Amygdala (tissue), 56 donors: ENCODE data around the gene SIPA1.

Experiments
- DNase-seq, 56 donors: peaks; one replicate each; lab custom pipeline; 2025; lab: John Stamatoyannopoulos, UW

SIPA1 gene, protein sequence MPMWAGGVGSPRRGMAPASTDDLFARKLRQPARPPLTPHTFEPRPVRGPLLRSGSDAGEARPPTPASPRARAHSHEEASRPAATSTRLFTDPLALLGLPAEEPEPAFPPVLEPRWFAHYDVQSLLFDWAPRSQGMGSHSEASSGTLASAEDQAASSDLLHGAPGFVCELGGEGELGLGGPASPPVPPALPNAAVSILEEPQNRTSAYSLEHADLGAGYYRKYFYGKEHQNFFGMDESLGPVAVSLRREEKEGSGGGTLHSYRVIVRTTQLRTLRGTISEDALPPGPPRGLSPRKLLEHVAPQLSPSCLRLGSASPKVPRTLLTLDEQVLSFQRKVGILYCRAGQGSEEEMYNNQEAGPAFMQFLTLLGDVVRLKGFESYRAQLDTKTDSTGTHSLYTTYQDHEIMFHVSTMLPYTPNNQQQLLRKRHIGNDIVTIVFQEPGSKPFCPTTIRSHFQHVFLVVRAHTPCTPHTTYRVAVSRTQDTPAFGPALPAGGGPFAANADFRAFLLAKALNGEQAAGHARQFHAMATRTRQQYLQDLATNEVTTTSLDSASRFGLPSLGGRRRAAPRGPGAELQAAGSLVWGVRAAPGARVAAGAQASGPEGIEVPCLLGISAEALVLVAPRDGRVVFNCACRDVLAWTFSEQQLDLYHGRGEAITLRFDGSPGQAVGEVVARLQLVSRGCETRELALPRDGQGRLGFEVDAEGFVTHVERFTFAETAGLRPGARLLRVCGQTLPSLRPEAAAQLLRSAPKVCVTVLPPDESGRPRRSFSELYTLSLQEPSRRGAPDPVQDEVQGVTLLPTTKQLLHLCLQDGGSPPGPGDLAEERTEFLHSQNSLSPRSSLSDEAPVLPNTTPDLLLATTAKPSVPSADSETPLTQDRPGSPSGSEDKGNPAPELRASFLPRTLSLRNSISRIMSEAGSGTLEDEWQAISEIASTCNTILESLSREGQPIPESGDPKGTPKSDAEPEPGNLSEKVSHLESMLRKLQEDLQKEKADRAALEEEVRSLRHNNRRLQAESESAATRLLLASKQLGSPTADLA

DNA sequence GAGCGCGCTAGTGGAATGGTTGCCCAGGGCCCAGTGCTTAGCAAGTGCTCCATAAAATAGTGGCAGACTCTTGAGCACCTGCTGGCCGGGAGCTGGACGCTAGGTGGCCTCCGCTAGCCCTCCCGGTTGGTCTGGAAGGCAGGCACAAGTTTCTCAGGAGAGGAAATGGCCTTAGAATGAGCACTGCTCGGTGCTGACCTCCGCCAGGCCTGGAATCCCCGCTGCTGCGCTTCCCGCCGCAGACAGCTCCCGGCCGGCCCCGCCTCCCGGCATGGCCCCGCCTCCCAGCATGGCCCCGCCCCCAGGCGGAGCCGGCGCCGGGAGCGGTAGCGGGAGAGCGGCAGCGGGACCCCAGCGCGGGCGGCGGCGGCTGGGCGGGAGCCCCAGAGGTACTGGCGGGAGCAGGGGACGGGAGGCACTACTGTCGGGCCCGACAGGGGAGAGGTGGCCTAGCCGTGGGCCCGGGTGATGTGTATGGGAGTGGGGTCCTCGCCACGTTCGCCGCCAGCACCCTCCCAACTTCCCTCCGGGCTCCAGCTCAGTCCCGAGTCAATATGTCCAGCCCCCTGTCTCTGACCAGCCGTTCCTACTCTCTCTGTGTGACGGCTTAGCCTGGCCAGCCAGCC lies at the start of gene SIPA1:
Gene SIPA1 (plus strand): TSS at position 308 of the 626 bp plus-strand sequence. CDS start 2,821 bp downstream, outside the sequence.
- DNase-seq = peak in 40 of 56 donors; percentile 8 to 77 (median 40)

DNA sequence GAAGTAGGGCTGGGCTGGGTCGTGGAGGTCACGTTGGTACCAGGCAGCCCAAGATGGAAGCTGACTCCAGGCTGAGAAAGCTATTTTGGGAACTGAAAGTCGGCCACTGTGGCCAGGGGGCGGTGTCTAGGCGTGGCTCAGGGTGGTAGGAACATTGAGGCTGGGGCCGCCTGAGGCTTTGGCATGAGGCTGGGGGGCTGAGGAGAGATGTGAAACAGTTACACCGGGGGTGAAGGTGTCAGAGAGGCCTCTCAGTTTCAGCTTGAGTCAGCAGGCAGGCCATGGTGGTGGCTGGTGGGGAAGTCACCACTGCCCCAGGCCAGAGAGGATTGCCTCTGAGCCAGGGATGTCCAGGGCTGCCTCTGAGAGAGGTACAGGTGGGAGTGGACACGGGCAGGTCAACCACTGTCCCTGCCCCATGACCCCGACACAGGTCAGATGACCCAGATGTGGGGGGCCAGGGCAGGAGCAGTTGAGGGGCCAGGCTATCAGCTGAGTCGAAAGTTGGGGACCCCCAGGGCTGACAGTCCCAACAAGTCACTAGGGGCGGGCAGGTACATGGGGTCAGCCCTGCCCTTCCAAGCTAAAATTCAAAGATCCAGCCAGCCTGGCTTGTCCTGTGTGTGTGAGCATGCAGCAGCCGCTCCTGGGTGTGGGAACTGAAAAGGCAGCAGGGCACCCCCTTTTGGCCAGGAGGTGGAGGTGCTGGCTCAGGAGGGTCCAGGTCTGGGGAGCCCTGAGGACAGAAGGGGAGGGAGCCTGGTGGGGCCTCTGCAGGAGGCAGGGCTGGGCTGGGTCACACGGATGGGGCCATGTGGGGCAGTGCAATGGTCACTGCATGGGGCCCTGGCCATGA lies 49.5 kb upstream of the SIPA1 start:
- DNase-seq = peak in 7 of 56 donors; percentile 12 to 41 (median 19)

DNA sequence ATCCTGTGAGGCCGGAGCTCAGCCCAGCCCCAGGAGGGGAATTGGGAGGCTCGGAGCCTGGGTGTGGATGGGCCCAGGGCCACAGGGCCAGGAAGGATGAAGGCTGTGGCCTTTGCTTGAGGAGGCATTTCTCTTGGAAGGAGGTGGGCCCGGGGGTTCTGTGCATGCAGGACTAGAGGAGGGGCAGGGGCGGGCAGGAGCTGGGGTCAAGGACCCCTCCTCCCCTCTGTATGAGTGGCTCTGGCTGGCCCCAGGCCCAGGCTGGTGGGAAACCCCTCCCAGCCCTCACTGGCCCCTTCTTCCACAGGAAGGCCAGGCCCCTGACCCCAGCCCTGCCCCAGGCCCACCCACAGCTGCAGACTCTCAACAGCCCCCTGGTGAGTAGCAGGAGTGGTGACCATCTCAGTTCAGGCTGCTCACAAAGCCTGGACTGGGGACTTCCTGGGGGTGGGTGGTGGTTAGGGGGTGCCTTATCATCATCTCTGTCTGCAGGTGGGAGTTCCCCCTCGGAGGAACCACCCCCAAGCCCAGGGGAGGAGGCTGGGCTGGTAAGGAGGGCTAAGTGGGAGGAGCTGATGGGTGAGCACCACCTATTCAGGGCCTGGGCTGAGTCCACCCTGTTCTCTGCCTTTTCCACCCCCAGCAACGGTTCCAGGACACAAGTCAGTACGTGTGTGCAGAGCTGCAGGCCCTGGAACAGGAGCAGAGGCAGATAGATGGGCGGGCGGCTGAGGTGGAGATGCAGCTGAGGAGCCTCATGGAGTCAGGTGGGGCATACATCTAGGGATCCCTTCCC lies 48.3 kb upstream of the SIPA1 start:
- DNase-seq = no peak

DNA sequence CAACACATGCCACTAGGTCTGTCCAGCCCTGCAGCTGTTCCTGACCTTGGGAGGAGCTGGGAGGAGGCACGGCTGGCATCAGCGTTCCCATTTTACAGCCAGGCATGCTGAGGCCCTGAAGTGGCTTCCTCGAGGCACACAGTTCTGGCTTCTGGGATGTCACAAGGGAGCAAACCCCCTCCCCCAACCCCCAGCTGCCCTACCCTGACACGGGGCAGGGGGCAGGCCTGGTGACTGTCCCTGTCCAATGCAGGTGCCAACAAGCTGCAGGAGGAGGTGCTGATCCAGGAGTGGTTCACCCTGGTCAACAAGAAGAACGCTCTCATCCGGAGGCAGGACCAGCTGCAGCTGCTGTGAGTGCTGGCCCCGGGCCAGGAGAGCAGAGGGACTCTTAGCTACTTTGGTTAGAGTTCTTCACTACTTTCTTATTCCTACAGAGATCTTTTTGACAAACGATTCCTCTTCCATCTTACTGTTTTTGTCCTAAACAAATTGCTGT lies 47.6 kb upstream of the SIPA1 start:
- peak in 1 of 56 donors; percentile 10 for DNase-seq

DNA sequence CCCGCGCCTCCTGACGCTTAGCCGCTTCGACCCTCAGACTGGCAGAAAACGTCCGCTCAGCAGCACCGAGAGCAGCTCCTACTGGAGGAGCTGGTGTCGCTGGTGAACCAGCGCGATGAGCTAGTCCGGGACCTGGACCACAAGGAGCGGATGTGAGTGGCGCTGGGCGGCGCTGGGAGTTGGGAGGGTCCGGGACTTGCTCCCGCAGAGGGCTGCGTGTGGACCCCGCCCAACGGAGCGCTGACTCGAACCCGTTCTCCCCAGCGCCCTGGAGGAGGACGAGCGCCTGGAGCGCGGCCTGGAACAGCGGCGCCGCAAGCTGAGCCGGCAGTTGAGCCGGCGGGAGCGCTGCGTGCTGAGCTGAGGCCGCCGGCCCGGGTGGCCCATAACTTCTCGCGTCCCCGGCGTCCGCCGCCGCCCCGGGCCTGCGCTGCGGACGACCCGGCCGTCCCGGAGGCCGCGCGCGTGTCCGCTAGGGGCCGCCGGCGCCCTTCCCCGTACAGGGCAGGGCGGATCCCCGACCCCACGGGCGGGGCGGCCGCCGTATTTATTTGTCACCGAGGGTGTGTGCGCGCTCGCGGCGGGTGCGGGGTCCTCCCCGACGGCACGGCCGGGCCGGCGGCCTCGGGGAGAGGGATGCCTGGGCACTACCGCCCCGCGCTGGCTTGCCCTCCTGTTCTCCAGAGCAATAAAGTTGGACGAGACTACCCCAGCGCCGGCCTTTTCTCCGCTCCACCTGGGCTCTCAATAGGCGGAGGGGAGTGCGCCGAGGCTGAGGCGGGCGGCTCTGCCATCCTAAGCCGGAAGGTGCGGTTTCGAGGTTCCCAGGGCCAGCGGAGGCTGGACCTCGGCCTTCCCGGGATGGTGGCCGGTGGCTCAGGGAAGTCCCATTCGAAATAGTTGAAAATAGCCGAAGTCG lies 45.7 kb upstream of the SIPA1 start:
- no peak for DNase-seq

DNA sequence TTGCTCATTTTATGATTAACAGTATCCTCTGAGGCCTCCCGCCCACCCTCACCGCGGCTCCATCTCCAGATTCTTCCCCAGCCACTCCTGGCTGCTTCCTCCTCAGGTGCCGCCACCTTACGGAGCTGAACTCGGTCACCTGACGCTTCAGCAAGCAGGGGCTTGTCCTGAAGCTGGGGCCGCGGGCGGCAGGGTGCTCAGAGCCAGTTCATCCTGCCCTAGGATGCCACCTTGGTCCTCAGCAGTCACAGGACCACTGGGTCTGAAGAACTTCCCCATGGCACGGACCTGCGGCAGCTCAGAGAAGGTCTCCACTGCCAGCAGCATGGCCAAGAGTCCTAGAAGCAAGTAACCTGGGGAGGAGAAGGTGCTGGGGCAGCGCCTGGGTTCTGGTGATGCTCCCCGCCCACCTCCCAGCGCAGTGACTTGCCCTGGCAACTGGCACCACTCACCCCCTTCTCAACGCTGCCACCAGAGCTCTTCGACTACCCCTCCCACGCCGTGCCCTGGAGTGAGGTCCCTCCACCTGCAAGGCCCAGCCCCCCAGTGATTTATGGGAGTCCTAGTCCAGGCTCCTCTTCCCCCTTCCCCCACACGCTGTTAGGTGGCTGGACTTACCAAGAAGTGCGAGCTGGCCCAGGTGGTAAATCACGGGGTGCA lies 44.9 kb upstream of the SIPA1 start:
- DNase-seq = no peak

DNA sequence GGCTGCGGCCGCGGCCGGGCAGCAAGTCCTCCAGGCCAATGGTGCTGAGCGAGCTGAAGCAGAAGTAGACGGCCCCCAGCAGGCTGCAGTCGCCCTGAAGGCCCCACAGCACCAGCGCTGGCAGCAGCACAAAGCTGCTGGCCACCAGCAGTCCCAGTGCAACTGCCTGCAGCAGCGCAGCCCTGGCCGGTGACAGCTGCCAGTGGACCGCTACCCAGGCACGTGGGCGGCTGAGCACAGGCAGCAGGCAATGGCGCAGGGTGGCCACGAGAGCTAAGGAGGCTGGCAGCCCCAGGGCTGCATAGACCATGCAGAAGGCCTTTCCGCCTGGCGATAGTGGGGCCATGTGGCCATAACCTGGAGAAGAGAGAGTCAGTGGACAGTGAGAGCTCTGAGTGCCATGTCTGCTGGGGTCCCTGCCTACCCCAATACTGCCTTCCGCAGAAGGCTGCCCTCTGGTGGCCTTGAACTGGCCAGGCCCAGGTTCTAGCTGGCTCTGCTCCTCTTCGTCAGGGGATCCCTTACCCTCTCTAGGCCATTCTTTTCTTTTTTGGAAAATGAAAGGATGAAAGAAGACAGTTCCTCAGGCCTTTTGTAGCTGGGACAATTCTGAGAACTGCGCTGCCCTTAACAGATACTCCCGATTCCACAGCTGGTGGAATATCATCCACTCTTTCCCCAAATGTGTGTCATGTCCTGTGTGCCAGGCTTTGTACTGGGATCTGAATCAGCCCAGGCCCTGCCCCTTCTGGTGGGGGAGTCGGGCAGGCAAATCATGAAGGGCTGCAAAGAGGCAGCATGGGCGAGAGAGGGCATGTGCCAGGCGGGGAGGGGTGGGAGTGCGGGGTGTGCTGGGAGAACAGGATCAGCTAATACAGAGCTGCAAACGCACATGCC lies 44.1 kb upstream of the SIPA1 start:
- DNase-seq = peak in 50 of 56 donors; percentile 10 to 84 (median 70)

DNA sequence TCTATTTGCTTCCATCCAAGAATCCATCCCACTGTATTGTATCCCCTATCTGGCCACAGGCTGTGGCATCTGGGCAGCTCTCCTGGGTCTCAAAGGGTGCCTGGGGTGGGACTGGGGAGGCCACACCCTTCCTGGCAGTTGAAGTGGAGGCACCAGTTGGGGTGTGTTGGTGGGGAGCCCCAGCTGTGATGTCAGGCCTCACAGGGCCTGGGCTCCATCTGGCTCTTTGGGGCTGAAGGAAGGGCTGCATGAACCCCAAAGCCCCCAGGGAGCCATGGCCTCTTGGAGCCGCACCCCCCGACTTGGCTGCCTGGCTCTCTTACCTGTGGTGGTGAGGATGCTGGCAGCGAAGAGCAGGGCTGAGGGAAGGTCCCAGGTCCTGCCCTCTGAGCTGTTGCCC lies 42.8 kb upstream of the SIPA1 start:
- DNase-seq = no peak

DNA sequence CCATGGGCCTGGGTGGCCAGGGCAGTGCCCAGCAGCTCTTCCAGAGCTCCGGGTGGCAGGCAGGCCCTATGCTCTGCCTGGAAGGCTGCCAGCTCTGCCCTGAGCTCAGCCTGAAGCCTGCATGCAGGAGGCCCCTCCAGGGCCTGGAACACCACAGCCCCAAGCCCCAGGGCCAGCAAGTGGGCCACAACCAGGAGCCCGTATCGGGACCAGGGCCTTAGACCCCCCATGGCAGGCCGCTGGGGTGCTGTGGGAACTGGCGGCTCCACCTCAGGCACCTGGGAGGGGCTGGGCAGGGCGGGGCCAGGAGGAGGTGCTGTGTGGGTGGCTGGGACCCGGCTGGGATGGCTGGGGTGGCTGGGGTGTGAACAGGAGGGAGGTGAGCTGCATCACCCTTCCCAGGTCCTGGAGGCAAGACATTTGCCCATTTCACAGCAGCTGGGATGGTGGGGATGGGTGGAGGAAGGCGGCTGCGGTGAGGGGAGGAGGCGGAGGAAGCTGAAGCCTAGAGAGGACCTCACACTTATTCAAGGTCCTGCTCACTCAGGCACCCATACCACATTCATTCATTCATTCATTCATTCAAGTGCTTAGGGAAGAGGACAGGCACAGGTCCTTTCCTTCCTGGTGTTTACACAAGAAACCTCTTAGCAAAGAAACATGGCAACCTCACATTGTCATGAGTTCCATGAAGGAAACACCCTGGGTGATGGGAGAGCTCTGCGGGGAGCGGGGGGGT lies 42.2 kb upstream of the SIPA1 start, which contains the start of gene KCNK7:
Gene KCNK7 (minus strand): TSS at position 258 of the 739 bp plus-strand sequence. CDS start 28 bp downstream, at position 230.
- no peak for DNase-seq

DNA sequence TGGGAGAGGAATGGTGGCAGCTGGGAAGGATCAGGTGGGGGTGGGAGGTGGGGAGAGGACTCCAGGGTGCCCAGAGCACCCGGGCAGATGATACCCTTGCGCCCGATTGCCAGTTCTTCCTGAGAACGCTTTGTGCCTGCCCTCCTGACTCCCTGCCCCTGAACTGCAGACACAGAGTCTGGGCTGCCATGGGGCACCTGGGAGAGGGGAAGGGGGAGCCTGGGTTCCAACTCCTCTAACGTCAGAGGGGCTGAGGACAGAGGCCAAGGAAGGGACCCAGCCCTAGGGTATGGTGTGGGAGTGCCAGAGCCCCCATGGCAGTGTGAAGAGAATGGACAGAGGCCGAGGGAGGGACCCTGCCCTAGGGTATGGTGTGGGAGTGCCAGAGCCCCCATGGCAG lies 41.4 kb upstream of the SIPA1 start:
- DNase-seq = no peak

DNA sequence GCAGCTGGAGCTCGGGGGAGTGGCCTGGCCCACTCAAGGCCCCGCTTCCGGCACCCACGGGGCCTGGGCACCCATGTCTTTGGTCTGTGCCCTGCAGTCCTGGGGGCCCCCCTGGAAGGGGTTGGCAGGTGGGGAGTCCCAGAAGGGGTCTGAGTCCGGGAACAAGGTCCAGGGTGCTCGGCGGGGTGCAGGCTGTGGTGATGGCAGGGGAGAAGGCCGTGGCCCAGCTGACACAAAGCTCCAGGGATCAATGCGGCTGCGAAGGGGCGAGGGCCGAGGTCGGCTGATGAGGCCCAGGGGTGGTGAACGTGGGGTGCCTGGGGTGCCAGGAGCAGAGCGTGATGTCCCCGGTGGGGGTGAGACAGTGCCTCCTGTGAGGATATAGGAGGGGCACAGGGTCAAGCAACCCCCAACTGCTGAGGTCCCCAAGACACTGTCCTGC lies 39.6 kb upstream of the SIPA1 start:
- DNase-seq = no peak

DNA sequence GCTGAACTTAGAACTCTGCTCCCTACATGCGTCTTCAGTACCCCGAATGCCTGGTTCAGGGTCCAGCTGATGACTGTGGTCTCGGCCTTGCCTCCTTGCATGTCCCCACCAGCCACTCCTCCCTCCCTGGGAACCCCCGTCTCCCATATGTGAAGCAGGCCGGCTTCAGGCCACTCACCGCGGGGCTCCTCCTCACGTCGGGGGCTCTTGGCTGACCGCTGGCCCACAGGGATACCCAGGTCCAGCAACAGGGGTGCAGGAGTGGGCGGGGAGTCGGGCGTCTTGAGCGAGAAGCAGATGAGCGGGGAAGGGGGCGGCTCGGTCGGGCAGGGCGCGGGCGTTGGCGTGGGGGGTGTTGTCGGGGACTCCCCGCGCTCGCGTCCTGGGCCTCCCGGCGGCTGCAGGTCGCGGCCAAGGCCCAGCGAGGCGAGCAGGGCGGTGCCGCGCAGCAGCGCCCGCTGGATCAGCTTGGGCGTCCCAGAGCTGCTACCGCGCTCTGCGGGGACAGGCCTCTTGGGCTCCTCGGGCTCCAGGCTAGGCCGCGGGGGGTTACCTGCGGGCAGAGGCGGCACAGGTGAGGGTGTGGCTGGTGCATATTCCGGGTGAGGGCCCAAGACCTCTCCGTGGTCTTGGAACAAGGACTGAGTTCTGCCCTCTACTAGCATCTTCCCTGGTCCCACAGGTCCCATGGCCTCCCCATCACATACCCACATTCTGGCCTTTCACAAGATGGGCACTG lies 38.5 kb upstream of the SIPA1 start:
- no peak for DNase-seq

DNA sequence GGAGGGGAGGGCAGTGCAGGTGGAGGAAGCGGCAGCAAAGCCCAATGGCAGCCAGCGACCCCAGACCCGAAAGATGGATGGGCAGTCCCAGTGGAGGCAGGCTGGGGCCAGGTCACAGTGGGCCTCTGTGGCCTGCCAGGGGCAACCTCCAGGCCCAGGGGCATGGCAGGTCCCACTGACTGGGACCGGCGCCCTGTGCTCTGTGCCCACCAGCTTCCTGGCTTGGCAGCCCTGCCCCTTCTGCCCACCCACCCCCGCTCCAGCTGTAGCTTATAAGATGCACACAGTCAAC lies 38.0 kb upstream of the SIPA1 start:
- no peak for DNase-seq

DNA sequence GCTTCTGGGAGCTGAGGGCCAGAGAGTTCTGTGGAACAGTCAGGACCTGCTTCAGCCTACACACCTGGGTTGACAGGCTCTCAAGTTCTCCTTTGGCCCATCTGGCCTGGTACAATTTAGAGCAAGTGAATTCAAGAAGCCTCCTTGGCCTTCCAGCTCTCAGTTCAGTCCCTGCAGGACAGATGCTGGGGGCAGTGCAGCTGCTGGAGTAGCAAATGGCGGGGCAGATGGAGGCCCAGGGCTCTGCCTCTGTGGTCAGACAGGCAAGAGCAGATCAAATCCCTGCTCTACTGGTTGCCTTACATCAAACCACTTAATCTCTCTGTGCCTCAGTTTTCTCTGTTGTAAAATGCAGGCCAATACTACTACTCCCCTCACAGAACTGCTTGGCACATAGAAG lies 33.6 kb upstream of the SIPA1 start:
- no peak for DNase-seq
